Measurements from ENCODE around the gene ZNF575.
"Not testable (repeated sequence)": the region's sequence is repeated elsewhere in the genome, so short reads cannot be mapped to it uniquely, and the experiment has no call there.

Gene ZNF575

GRCh38 chr19:43545981-43546380 is 13.0 kb downstream of the ZNF575 start:
- no peak for DNase-seq

- DNase-seq = no peak
Observed at GRCh38 chr19:43546581-43546980, 13.6 kb downstream of the ZNF575 start.

- DNase-seq = not testable (repeated sequence)
Observed at GRCh38 chr19:43547926-43548325, 14.9 kb downstream of the ZNF575 start.

- no peak for DNase-seq
Observed at GRCh38 chr19:43548706-43549105, 15.7 kb downstream of the ZNF575 start.

GRCh38 chr19:43551399-43552197 is 18.6 kb downstream of the ZNF575 start:
- DNase-seq = no peak

- DNase-seq = no peak
Observed at GRCh38 chr19:43552198-43552450, 19.1 kb downstream of the ZNF575 start.

GRCh38 chr19:43552616-43553015 is 19.6 kb downstream of the ZNF575 start:
- DNase-seq = no peak

- DNase-seq = no peak
Observed at GRCh38 chr19:43553656-43554055, 20.7 kb downstream of the ZNF575 start.

- no peak for DNase-seq
Observed at GRCh38 chr19:43554317-43554895, 21.4 kb downstream of the ZNF575 start.

- DNase-seq = peak; percentile 90
Observed at GRCh38 chr19:43555185-43555770, 22.3 kb downstream of the ZNF575 start.

- peak; percentile 49 for DNase-seq
Observed at GRCh38 chr19:43560687-43561086, 27.7 kb downstream of the ZNF575 start.

- DNase-seq = no peak
Observed at GRCh38 chr19:43561139-43561970, 28.4 kb downstream of the ZNF575 start.

- peak; percentile 23 for DNase-seq
Observed at GRCh38 chr19:43562226-43562697, 29.3 kb downstream of the ZNF575 start.

- DNase-seq = peak; percentile 87
Observed at GRCh38 chr19:43562698-43563241, 29.8 kb downstream of the ZNF575 start.

- DNase-seq = no peak
Observed at GRCh38 chr19:43563816-43564457, 30.9 kb downstream of the ZNF575 start.

- peak; percentile 33 for DNase-seq
Observed at GRCh38 chr19:43564800-43565199, 31.8 kb downstream of the ZNF575 start.

- no peak for DNase-seq
Observed at GRCh38 chr19:43569657-43570056, 36.7 kb downstream of the ZNF575 start.

- no peak for DNase-seq
Observed at GRCh38 chr19:43570174-43570791, 37.3 kb downstream of the ZNF575 start.

GRCh38 chr19:43572171-43572588 is 39.2 kb downstream of the ZNF575 start:
- DNase-seq = no peak

- DNase-seq = no peak
Observed at GRCh38 chr19:43574424-43575155, 41.6 kb downstream of the ZNF575 start.
